ENCODE results near the gene PIGU.

The PIGU gene

DNA sequence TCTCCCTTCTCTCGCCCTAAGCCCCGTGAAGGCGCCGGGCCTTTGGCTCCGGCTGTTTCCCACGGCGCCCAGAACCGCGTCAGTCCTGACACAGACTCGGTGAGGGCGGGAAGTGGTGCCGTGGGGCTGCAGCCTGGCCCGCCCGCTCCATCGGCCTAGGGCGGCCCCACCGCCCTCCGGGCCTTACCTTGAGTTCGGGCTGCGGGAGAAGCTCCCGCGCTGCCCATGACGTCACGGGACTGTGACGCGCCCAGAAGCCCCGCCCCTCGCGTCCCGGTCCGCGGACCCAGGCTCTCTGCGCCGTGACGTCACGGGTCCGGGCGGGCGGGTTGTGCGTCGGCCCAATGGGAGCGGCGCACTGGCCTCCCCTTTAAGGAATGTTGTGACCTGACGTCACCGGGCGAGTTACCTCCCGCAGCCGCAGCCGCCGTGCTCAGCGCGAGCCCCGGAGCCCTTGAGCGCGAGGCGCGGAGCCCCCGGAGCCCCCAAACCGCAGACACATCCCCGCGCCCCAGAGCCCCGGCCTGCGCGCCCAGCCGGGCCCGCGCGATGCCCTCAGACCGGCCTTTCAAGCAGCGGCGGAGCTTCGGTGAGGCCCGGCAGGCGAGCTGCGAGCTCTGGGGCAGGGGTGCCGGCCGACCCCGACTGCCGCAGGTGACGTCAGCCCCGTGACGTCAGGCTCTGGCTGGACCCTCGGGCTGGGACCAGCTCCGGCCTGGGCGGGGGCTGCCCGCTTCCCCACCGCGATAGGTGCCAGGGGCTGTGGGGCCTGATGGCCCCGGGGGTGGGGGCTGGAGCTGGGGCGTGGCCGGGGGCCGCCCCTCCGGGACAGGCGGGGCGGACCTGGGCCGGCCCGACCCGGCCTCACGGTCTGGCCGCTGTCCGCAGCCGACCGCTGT lies 118.3 kb downstream of the PIGU start, which contains the start of gene MAP1LC3A:
MAP1LC3A (plus strand) TSS at position 399 of the 899 bp plus-strand sequence; CDS start at position 550, 151 bp downstream.
- peak; percentile 89 to 91 for DNase-seq (ENCODE audit: low read depth in 2 of 2)

DNA sequence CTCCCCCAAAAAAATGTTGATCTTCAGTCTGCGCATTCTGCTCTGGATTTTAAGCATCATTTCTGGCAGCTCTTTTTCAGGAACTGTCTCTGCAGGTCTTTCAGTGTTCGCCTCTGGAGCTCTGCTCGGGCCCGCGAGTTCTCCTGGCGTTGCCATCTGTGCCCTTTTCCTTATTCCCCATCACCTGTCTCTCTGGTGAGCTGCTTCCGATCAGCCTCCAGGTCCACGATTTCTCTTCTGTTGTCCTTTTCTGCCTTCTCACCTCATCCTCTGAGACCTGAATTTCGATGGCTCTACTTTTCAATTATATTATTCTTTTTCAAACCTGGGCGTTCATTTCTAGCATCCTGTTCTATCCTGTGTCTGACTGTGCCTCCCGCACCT lies 119.0 kb downstream of the PIGU start:
- no peak for DNase-seq (ENCODE audit: low read depth in 2 of 2)

DNA sequence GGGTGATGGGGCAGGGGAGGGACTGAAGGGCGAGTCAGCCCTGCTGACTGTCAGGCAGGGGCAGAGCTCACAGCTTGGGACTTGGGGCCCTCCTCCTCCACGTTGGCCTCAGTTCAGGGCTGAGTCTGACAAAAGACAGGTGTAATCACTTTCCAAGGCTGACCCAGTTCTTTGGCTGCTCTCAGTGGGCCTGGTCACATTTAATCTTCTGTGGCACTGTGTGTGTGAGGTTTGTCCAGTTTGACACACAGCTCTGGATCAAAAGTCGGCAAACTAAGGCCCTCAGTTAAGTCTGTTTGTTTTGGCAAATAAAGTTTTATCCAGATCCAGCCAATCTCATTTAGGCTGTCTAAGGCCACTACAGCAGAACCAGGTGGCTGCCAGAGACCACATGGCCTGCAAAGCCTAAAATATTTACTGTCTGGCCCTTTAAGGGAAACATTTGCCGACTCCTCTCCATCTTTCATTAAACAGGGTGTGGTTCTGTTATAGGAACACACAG lies 123.5 kb downstream of the PIGU start:
- DNase-seq (ENCODE audit: low read depth in 2 of 2): no peak

DNA sequence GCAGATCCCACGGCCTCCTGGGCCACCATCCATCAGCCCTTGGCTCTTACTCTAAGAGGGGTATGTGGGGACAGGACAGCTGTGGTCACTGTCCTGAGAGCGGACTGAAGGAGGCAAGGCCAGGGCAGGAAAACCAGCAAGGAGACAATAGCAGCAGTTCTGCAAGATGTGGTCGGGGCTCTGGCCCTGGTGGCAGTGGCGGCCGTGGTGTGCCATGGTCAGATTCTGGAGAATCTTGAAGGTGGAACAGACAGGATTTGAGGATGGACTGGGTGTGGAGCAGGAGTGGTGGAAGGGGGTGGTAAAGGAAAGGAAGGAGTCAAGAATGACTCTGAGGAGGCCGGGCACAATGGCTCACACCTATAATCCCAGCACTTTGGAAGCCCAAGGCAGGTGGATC lies 124.3 kb downstream of the PIGU start:
- DNase-seq (ENCODE audit: low read depth in 2 of 2): no peak

DNA sequence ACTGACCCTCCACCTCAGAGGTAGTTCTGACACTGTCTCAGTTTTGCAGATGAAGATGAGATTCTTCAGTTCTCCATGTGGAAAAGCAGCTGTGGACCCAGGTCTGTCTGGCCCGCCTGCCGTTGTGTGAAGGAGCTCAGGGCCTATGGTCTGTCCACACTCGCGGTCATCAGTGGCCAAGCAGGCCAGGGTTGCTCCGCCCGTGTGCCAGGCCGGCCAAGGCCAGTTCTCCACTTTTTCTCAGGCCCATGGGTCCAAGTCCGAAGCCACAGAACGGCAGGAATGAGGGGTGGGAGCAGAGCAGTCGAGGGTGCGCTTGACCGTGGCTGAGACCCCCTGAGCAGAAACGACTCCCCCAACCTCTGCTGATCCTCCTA lies 127.0 kb downstream of the PIGU start:
- no peak for DNase-seq (ENCODE audit: low read depth in 2 of 2)

DNA sequence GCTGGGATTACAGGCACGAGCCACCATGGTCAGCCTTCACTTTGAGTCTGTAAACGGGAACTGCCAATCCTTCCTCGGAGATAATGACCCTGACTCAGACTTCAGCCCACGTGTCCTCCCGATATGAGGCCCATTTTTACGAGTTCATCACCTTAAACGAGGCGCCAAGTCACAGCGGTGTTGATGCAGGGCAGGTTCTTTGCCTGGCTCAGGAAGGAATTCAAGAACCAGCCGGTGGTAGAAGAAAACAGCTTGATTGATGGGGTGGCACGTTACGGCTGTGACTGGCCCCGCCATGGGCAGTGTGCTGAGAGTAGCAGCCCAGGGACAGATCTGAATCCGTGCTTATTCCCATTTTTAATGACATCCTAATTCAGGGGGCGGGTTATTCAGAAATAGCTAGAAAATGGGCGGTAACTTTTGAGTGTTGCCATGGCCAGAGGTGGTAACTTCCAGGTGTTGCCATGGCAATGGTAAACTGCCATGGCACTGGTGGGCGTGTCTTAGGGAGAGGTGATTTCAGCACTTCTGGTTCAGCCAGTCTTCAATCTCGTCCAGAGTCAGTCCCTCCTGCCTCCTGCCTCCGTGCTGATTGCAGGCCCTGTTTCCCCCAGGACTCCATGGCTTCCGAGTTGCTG lies 127.5 kb downstream of the PIGU start:
- DNase-seq (ENCODE audit: low read depth in 2 of 2): no peak

DNA sequence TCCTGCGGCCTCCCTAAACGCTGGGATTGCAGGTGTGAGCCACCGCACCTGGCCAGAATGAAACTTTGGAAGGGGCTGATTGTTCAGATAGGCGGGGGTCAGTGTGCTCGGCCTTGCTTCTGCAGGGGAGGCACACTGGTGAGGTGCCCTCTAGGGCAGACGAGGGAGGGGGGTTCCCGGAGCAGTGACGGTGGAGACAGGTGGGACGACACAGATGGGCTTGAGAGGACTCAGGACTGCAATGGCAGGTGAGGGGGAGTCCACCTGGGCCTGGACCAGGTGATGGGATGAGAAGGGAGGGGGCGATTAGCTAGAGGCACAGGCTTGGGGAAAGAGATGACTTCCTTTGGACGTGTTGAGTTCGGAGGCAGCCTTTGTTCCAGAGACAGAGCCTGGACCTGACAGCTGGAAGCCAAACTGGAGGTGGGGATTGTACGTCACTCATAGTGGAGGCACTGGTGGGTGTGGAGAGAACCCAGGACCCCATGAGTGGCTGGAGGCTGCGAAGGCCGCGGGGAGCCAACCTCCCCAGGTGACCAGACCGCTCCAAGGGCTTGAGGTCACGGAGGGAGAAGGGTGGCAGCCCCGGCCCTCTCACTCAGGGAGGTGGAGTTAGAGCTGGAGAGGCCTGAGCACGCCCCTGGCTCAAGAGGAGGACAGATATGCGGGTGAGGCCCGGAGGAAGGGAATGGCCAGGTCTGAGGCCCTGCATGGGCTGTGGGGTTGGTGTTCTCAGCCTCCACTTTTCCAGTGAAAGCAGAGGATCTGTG lies 128.9 kb downstream of the PIGU start:
- no peak for DNase-seq (ENCODE audit: low read depth in 2 of 2)

DNA sequence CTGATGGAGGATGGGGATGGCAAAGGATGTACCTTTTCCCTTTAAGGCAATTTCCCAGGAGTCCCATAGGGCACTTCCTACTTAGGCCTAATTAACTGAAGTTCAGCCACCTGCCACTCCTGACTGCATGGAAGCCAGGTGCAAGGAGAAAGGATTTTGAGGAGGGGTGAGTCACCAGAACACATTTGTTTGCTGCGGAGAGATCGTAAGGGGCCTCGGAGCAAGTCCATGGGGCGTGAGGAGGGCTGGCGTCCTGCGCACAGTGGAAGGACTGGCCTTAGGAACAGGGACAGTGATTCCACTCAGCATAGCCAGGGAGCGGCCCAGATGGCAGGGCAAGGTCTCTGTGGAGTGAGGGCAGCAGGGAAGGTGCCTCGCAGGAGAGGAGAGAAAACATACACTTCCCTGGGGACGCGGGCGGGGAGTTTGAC lies 130.1 kb downstream of the PIGU start:
- no peak for DNase-seq (ENCODE audit: low read depth in 2 of 2)

DNA sequence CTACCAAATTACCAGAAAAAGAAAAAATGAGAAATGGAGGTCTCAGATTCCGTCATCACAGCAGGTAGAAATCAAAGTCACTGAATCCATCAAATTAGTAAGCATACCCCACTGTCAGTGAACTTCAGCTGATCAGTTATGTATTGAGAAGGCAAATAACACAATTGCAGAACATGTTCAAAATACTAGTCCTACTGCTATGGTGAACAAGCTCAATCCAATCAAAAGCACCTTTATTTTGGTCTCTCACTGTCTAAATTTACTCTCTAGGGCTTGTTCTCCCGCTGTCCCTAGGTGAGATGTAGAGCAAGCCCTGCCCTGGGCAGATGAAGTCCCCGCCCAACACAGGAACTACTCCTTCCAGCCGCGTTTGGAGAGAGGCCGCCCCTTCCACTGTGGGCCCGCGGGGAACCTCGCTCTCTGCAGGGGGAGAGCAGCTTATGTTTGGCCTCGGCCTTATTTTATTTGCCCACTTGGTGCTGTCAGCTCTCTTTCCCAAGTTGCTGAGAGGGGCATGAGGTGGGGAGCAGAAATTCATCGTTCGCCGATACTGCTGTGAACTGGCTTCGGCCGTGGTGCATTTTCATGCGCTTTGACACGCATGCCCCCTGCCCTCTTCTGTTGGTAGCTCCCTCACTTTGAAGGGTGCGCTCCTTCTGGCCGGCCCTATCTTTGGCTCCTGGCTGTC lies 132.6 kb downstream of the PIGU start:
- no peak for DNase-seq (ENCODE audit: low read depth in 2 of 2)

DNA sequence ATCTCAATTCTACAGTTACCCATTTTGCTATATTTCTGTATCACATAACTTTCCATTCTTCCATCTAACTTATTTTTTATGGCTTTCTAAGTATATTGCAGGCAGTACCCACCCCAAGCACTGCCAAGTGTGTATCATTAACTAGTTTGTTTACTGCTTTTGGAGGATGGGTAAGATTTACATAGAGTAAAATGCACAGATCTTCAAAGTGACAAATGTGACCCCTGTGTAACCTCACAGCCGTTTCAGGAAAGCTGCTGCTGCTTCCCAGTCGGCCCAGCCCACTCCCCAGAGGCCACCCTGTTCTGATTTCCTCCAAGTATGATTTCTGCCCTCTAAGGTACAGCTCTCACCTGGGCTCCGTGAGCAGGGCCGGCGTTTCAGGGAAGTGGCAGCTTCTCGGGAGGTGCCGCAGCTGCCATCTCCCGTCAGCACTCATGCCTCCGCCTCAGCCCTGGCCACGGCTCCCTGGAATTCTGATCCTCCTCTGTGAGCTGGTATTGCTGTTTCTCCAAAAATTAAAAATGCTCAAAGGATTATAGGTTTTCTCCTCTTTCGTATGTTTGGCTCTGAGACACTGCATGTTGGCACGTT lies 133.3 kb downstream of the PIGU start:
- no peak for DNase-seq (ENCODE audit: low read depth in 2 of 2)

DNA sequence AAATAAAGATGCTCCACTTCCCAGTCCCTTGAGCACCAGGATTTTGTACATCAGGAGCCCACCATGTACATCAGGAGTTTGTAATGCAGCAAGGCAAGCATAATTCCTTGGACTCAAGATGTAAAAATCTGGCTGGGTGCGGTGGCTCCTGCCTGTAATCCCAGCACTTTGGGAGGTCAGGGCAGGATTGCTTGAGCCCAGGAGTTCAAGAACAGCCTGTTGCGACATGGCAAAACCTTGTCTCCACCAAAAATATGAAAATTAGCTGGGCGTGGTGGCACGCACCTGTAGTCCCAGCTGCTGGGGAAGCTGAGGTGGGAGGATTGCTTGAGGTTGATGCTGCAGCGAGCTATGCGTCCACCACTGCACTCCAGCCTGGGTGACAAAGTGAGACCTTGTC lies 134.5 kb downstream of the PIGU start:
- no peak for DNase-seq (ENCODE audit: low read depth in 2 of 2)

DNA sequence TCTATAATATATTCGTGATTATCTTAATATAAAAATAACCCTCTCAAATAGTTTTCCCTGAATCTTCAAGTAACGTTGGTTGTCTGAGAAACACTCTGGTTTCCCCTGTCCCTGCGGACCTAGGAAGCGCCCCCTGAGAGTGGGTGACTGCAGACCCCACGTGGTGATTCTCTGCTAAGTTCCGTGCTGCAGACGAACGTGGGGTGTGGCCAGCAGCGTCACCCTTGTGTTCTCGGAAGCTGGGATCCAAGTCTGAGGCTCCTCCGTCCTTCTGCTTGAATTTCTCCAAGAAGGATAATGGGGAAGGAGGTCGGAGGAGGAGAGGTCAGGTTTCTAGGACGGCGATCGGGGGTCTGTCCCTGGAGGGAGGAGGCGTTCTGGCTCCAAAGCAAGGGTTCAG lies 135.0 kb downstream of the PIGU start:
- DNase-seq (ENCODE audit: low read depth in 2 of 2): no peak

DNA sequence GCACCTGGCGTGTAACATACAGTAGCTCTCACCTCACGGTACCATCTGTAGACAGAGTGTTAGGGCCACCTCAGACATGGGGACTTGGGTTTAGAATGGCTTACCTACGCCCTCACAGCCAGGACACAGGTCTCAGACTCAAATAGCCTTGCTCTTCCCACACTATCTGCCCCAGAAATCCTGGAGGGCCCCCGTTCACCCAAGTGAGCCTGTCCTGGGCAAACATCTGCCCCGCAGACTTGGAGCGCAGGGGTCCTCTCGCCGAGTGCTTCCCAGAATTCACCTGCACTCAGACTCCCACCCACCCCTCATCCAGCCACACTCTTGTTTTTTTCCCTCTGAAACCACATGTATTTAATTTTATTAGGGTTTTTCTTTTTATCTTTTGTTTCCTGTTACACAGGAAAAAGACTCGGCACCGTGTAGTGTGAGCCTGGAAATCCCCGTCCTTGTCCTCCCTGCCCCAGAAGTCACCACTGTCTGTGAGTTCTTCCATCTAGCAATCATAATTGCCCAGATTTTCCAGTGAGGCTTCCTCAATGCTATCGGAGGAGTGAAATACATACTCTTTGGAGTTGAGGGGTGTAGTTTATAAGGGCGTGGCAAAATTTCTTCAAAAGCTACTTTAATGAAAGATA lies 135.5 kb downstream of the PIGU start:
- DNase-seq (ENCODE audit: low read depth in 2 of 2): no peak

DNA sequence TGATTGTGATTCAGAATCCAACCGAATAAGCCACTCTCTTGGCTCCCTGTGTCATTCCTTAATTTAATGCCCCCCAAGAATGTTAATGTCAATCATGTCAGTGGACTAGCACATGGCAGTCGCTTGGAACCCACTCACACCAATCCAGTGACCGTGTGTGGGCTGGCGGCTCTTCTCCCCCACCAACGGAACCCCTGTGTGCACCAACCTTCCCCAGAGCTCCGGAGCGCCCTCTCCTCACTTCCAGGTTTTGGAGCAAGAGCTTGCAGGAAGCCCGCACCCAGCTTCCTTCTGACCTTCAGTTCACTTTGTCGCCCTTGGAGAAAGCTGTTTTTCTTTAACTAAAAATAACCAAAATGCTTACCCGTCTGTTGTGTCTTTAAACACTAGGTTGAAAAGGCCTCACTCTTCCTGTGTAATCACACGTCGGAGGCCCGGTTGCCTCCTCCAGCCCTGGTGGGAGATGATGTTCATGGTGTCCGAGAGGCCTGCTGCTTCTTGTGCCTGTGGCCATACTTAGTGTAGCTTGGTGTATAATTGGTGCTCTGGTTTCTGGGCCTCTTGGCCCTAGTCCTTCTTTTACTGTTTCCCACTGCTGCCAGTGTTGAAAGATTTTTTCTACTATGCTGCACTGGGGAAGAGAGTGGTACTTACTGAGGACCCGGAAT lies 136.2 kb downstream of the PIGU start:
- DNase-seq (ENCODE audit: low read depth in 2 of 2): no peak

DNA sequence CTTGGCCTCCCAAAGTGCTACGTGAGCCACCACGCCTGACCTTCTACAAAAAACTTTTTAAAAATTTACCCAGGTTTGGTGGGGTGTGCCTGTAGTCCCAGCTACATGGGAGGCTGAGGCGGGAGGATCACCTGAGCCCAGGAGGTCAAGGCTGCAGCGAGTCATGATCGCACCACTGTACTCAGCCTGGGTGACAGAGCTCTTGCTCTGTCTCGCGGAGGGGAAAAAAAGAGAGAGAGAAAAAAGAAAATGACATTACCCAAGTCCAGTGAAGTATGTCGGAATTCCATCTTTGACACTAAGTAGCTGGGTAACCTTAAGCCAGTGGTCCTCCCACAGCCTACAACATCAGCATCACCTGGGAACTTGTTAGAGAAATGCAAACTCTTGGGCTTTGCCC lies 137.1 kb downstream of the PIGU start:
- DNase-seq (ENCODE audit: low read depth in 2 of 2): no peak

DNA sequence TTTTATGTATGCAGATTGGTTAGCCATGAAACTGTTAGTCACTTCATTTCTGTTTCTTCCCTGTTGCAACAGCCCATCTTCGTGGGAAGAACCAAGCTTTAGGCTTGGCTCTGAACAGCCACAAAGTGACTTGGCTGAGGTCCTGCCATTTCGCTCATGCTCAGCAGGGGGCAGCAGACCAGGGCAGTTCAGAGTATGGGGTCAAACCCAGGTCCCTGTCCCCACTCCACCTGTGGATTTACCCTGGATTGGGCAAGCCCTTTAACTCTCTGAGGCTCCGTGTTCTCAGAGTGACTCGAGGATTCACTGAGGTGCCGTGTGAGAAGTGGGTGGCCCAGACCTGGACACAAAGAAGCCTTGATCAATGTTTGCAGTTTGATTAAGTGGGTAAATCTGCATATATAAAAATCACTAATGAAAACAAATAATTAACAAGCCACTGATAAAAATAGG lies 138.2 kb downstream of the PIGU start:
- DNase-seq (ENCODE audit: low read depth in 2 of 2): peak; percentile 36 to 56

DNA sequence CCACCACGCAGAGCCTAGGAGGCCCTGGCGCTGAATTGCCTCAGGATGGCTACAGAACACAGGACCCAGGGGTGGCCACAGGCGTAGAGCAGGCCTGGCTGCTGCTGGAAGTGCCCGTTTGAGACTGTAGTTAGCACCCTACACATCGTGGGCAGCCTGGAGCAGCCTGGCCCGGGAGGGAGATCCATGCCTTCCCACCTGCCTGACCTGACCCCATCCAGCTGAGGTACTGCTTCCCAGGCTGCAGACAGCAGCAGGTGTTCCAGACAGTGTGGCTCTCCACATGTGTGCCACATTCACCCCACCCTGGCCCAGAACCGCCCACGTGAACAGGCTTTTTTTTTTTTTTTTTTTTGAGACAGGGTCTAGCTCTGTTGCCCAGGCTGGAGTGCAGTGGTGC lies 139.2 kb downstream of the PIGU start:
- no peak for DNase-seq (ENCODE audit: low read depth in 2 of 2)

DNA sequence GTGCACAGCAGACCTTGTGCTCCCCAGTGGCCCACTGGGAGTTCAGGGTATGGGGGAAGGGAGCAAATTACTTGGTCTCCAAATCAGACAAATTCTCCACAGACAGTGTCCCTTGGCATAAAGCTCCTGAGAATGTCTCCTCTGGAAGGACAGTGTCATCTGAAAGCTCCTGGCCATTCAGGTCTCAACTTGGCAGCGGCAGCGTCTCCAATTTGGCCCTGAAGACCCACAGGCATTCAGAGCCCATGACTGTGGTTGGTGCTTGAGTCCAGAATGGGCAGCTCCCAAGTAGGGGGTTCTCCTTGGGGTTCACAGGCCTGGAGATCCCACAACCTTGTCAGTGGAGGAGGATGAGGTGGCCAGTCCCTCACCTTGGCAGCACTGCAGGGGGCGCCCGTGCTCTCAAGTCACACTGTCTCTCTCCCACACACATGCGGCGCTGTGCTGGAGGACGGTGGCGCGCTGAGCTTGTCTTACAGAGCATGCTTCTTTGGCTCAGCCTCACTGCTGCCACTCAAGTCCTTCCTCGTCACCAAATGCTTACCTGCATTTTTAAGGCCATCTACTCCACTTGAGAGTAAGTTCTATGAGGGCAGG lies 140.0 kb downstream of the PIGU start:
- DNase-seq (ENCODE audit: low read depth in 2 of 2): peak; percentile 44 to 45

DNA sequence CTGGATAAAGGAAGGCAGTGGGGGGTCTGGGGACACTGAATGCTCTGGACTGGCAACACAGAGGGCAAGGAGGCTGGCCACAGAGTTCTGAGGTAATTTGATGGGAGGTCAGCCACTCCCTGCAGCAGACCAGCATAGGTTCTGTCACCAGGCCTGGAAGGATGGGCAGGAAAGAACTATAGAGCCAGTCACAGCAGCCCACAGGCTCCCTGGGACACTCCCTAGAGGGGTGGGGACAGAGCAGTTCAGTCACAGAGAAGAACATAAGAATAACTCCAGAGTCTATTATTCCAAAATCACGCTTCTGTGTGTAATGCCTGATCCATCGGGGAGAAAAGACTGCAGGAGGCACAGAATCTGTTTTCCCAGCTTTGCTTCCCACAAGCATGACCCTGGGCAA lies 141.0 kb downstream of the PIGU start:
- DNase-seq (ENCODE audit: low read depth in 2 of 2): no peak
